ENCODE results near the gene PCSK6. TPM values are rescaled to one million over a fixed set of nuclear protein-coding genes. Genes with fewer than 3 reads are reported as not detected.

Gene PCSK6
- total and polyA plus RNA-seq, 2 of the 8 experiments (the other 6 are each of a cell fraction or from before 2014, with no cell fraction given): 1.9 to 4.0 TPM

DNA sequence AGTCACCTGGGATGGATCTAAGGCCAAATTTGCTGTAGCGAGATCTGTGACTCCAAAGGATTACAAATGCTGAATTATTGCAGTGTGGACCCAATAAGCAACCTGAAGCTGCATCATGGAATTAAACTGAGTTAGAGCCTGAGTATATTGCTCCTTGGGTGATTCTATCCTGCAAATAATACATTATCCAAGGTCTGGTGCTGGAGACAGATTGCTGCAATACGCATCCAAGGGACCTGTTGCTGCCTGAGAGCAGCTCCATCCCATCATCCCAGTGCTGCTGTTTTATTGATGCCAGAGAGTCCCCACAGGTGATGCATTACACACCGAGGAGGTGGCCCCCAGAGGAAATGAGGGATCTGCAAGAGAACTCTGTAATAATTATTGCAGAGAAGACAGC, 31.6 kb upstream of the PCSK6 start:
- H2BK20ac ChIP-seq (ENCODE audit: low read length): no peak overlapping the region
- H3K27ac ChIP-seq (ENCODE audit: low read depth, low read length): no peak overlapping the region
- no peak overlapping the region for H2BK120ac ChIP-seq (replicated peaks; ENCODE audit: low read depth, low read length)
- ChIA-PET POLR2A (ENCODE audit: partially characterized antibody) (no interaction called here), CTCF (ENCODE audit: partially characterized antibody) (interaction anchor here (1.5 to 4.8 kb wide), 2 partner anchors 19 to 59 kb away, joined by 3 to 17 read pairs; no protein-coding TSS in a partner anchor)
- no peak overlapping the region for H4K8ac ChIP-seq (ENCODE audit: extremely low read depth, insufficient read depth, low read length)
- no peak overlapping the region for H2AFZ ChIP-seq (ENCODE audit: low read length)
- no peak overlapping the region for H3K4me3 ChIP-seq (ENCODE audit: extremely low read depth in 1 of 4, insufficient read depth in 2 of 4, low read depth in 3 of 4, low read length in 4 of 4)
- no peak overlapping the region for H2BK12ac ChIP-seq (ENCODE audit: low read depth, low read length)
- no peak overlapping the region for H2BK15ac ChIP-seq (ENCODE audit: low read length)
- H3K18ac ChIP-seq (ENCODE audit: extremely low read depth, low read length): no peak overlapping the region
- H3K4me1 ChIP-seq (replicated peaks in 1 of 4; ENCODE audit: control insufficient read depth in 3 of 4, insufficient read depth in 4 of 4, low read length in 3 of 4): peaks cover 0 to 2% (median 0%) of the 10 kb centered on the region in 4 experiments; a peak in 1 of 7 replicates
- H3K27me3 ChIP-seq (replicated peaks in 1 of 4; ENCODE audit: control insufficient read depth in 3 of 4, extremely low read depth in 1 of 4, insufficient read depth in 3 of 4, low read length in 3 of 4): no peaks in the 10 kb centered on the region
- FAIRE-seq (no peak), DNase-seq (ENCODE audit: low read depth in 1 of 2, low spot score in 2 of 2) (peak in 1 of 2 experiments; percentile 8)
- no peak overlapping the region for H4K5ac ChIP-seq (ENCODE audit: insufficient read length, low read depth, low read length)
- 81% methylated on average over 3 of the region's 3 CpGs; no CpG with 5 or more reads in 1 of the 2 experiments for WGBS, 2 experiments (ENCODE audit: extremely low coverage in 1 of 2, insufficient coverage in 1 of 2, insufficient read length in 1 of 2, insufficient replicate concordance in 2 of 2, low coverage in 1 of 2, low lambda C conversion rate in 2 of 2, missing lambda C conversion rate in 1 of 2)
- H2AK5ac ChIP-seq (ENCODE audit: low read depth, low read length): no peak overlapping the region
- H3K36me3 ChIP-seq (ENCODE audit: control insufficient read depth in 2 of 4, insufficient read depth in 4 of 4, low read length in 3 of 4): no peaks in the 10 kb centered on the region
- H4K20me1 ChIP-seq (replicated peaks in 1 of 2; ENCODE audit: control insufficient read depth in 1 of 2, insufficient read depth in 2 of 2, low read length in 2 of 2): no peaks in the 10 kb centered on the region
- H3K4me2 ChIP-seq (ENCODE audit: insufficient read depth in 1 of 2, low read depth in 2 of 2, low read length in 2 of 2): no peak overlapping the region
- H3K23me2 ChIP-seq (ENCODE audit: low read depth, low read length): no peaks in the 10 kb centered on the region
- no peak overlapping the region for H3K56ac ChIP-seq (replicated peaks; ENCODE audit: insufficient read length, low read depth, low read length)
- no peaks in the 10 kb centered on the region for H3K79me2 ChIP-seq (ENCODE audit: control insufficient read depth in 1 of 2, insufficient read depth in 2 of 2, low read length in 2 of 2)
- H3K14ac ChIP-seq (ENCODE audit: insufficient read length): no peak overlapping the region
- H4K91ac ChIP-seq (replicated peaks; ENCODE audit: insufficient read length, low read length): no peak overlapping the region
- H3K9me3 ChIP-seq (ENCODE audit: insufficient read depth in 2 of 2, low read depth in 1 of 2, low read length in 1 of 2): no peaks in the 10 kb centered on the region; a peak in 1 of 4 replicates
- H3K79me1 ChIP-seq (ENCODE audit: low read depth, low read length): no peaks in the 10 kb centered on the region
- H3K9ac ChIP-seq (replicated peaks in 1 of 4; ENCODE audit: extremely low read depth in 1 of 4, low read depth in 3 of 4, low read length in 3 of 4): no peak overlapping the region
- H2BK5ac ChIP-seq (ENCODE audit: low read depth, low read length): no peak overlapping the region
- no peak overlapping the region for H3K23ac ChIP-seq (ENCODE audit: insufficient read length)
- no peak overlapping the region for H3K4ac ChIP-seq (replicated peaks; ENCODE audit: insufficient read length, low read depth, low read length)
- TF ChIP-seq JUND (IDR thresholded peaks at IDR 0.05; ENCODE audit: low read length) (no peak), TBP (IDR thresholded peaks at IDR 0.05; ENCODE audit: low read depth, low read length) (no peak), CREB1 (IDR thresholded peaks at IDR 0.05) (no peak), ZNF274 (IDR thresholded peaks at IDR 0.05; ENCODE audit: borderline replicate concordance, extremely low read depth, low read length) (no peak), HDAC6 (IDR thresholded peaks at IDR 0.05; ENCODE audit: low read depth, low read length) (no peak), BRCA1 (IDR thresholded peaks at IDR 0.05; ENCODE audit: low read depth, low read length) (no peak), MAFK (IDR thresholded peaks at IDR 0.05; ENCODE audit: low read depth, low read length) (no peak), RAD21 (IDR thresholded peaks at IDR 0.05 in 1 of 2, conservative IDR thresholded peaks at IDR 0.05 in 1 of 2; ENCODE audit: low read depth in 2 of 2, low read length in 2 of 2) (no peak)
- TF ChIP-seq, protein P1, sequence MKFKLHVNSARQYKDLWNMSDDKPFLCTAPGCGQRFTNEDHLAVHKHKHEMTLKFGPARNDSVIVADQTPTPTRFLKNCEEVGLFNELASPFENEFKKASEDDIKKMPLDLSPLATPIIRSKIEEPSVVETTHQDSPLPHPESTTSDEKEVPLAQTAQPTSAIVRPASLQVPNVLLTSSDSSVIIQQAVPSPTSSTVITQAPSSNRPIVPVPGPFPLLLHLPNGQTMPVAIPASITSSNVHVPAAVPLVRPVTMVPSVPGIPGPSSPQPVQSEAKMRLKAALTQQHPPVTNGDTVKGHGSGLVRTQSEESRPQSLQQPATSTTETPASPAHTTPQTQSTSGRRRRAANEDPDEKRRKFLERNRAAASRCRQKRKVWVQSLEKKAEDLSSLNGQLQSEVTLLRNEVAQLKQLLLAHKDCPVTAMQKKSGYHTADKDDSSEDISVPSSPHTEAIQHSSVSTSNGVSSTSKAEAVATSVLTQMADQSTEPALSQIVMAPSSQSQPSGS (IDR thresholded peaks at IDR 0.05; ENCODE audit: low read length): no peak
- TF ChIP-seq, protein P2, sequence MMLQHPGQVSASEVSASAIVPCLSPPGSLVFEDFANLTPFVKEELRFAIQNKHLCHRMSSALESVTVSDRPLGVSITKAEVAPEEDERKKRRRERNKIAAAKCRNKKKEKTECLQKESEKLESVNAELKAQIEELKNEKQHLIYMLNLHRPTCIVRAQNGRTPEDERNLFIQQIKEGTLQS (IDR thresholded peaks at IDR 0.05; ENCODE audit: insufficient read depth, low read depth, low read length): no peak
- TF ChIP-seq, protein P3, sequence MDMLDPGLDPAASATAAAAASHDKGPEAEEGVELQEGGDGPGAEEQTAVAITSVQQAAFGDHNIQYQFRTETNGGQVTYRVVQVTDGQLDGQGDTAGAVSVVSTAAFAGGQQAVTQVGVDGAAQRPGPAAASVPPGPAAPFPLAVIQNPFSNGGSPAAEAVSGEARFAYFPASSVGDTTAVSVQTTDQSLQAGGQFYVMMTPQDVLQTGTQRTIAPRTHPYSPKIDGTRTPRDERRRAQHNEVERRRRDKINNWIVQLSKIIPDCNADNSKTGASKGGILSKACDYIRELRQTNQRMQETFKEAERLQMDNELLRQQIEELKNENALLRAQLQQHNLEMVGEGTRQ (IDR thresholded peaks at IDR 0.05; ENCODE audit: low read length): no peak

Measured in H1 (cell line).